ENCODE data around the gene SYT10. TPM values are rescaled to one million over a fixed set of nuclear protein-coding genes. Genes with fewer than 3 reads are reported as not detected.

The SYT10 gene
- total RNA-seq = 1.3 TPM

DNA sequence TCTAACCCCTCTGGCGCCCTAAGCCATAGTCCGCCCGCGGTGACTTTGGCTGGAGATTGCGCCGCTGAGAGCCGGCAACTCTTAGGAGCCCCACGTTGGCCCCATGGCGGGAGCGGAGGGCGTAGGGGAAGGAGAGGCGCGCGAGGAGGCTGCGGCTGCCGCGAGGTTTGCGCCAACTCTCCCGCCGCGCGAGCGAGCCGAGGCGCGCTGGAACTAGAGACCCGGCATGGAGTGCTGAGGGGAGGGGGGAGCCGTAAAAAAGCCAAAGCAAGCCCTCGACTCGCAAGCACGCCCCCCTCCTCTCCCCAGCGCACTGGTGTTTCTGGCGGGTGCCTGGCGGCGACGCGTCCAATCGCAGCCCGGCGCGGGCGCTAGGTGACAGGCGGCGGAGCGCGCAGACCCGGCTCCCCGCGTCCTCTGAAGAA, at the start of gene SYT10:
Gene SYT10, minus strand, starts transcription at position 233 of the 425 bp plus-strand sequence. CDS start 297 bp downstream, outside the sequence.

Measured in parietal lobe (tissue), 1 donor.